BJ (cell line): ENCODE results near the gene BTBD16. TPM values are rescaled to one million over a fixed set of nuclear protein-coding genes. Genes with fewer than 3 reads are reported as not detected.

Source experiments
- CTCF ChIA-PET: fragments of 350-600 bp; formaldehyde crosslinking; extraction: SDS; loops from one replicate; lab custom pipeline; 2021; ENCODE audit warnings: antibody characterized with exemption, inconsistent platforms; lab: Yijun Ruan, JAX
- POLR2A ChIA-PET: fragments of 300-600 bp; sonication (Branson Sonifier 250); formaldehyde crosslinking; extraction: SDS; loops from one replicate; lab custom pipeline; 2021; ENCODE audit warnings: antibody characterized with exemption; lab: Charles Lee
- DNase-seq: peaks from one replicate; pipeline ENCODE4 v3.0.0-alpha.2; 2011; ENCODE audit warnings: low read depth
- H3K27me3 ChIP-seq: 2 replicates; pipeline ENCODE4 v1.6.0; 2011; ENCODE audit warnings: low read length; ENCODE audit not compliant: control insufficient read depth, insufficient read depth
- H3K36me3 ChIP-seq: 2 replicates; pipeline ENCODE4 v1.5.1; 2011; ENCODE audit warnings: low read length; ENCODE audit not compliant: control insufficient read depth, insufficient read depth
- H3K4me3 ChIP-seq: 2 replicates; pipeline ENCODE4 v1.5.1; 2011; ENCODE audit warnings: low read depth, mild to moderate bottlenecking, control low read depth, low read length
- polyA plus RNA-seq: library from polyadenylated mRNA; depleted of rRNA; stranded (reverse); fragments of >200 nt; gene quantifications from 2 replicates; pipeline ENCODE4 v1.2.3, GENCODE V29; 2011
- TF ChIP-seq, protein P1 (sequence below): IDR thresholded peaks from 2 replicates; pipeline ENCODE4 v1.5.1; 2011; ENCODE audit warnings: low read depth, mild to moderate bottlenecking, control low read depth, inconsistent platforms, low read length, moderate library complexity; ENCODE audit not compliant: insufficient read depth

The BTBD16 gene
- polyA plus RNA-seq, 1 experiment: not detected

DNA sequence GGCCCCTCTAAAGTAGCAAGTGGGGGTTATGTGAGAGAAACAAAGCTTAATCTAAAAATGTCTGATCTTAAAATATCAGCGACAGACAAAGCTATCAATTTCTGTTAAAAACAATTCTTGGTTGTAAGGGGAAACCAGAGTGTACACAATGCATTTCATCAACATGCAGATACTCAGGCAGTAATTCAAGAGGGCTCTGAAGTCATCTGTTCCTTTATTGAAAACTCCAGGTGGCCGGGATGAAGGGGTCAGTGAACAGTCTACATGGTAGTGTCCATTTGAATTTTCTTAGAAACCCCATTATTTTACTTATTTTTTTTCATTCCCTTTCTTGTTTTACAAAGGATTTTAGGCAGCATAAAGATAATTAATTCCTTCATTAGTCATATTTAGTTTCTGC, 36.7 kb upstream of the BTBD16 start:
- TF ChIP-seq, protein P1, sequence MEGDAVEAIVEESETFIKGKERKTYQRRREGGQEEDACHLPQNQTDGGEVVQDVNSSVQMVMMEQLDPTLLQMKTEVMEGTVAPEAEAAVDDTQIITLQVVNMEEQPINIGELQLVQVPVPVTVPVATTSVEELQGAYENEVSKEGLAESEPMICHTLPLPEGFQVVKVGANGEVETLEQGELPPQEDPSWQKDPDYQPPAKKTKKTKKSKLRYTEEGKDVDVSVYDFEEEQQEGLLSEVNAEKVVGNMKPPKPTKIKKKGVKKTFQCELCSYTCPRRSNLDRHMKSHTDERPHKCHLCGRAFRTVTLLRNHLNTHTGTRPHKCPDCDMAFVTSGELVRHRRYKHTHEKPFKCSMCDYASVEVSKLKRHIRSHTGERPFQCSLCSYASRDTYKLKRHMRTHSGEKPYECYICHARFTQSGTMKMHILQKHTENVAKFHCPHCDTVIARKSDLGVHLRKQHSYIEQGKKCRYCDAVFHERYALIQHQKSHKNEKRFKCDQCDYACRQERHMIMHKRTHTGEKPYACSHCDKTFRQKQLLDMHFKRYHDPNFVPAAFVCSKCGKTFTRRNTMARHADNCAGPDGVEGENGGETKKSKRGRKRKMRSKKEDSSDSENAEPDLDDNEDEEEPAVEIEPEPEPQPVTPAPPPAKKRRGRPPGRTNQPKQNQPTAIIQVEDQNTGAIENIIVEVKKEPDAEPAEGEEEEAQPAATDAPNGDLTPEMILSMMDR: no peak
- DNase-seq: no peak
- Histone ChIP-seq H3K27me3 (no peaks in the 10 kb centered on the region), H3K36me3 (peaks cover 3% of the 10 kb centered on the region), H3K4me3 (no peak overlapping the region)
- ChIA-PET CTCF (interaction anchor here (1.1 kb wide), 1 partner anchor 21 kb away, joined by 3 read pairs; no protein-coding TSS in a partner anchor), POLR2A (no interaction called here)

DNA sequence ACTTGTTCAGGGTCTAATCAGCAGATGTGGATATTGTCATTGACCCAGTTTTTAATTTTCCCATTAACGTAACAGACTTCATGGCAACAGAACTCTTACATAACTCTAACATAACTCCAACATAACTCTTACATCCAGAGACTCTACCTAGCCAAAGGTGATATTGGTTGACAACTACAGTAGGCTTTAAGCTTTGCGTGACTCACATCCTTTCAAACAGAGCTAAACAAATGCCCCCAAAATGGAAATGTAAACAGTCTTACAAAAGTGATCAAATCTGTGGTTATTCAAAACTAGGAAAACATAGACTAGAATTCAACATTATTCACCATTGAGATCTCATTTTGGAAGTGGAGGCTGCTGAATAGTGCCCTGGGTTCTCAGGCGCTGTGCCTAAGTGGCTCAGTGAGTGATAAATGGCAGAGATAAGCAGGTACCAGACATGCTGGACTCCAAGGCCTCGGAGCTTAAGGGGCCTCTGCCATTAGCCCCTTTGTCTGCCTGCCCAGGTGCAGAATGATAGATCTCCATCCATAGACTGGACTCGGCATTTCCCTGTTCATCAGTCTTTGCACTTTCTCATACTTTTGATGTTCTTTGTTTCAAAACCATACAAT, 34.3 kb upstream of the BTBD16 start:
- no peaks in the 10 kb centered on the region for H3K27me3 ChIP-seq
- ChIA-PET POLR2A (no interaction called here), CTCF (no interaction called here)
- DNase-seq: no peak
- TF ChIP-seq, protein P1: no peak
- H3K4me3 ChIP-seq: no peak overlapping the region
- H3K36me3 ChIP-seq: peaks cover 2% of the 10 kb centered on the region; the same call in 1 of the 2 replicates

GRCh38 chr10:122237331-122237990, 33.6 kb upstream of the BTBD16 start:
- H3K36me3 ChIP-seq: peaks cover 2% of the 10 kb centered on the region; the same call in 1 of the 2 replicates
- H3K4me3 ChIP-seq: no peak overlapping the region
- no peak for DNase-seq
- CTCF ChIA-PET: no interaction called here
- POLR2A ChIA-PET: no interaction called here
- H3K27me3 ChIP-seq: no peaks in the 10 kb centered on the region
- TF ChIP-seq, protein P1: no peak

DNA sequence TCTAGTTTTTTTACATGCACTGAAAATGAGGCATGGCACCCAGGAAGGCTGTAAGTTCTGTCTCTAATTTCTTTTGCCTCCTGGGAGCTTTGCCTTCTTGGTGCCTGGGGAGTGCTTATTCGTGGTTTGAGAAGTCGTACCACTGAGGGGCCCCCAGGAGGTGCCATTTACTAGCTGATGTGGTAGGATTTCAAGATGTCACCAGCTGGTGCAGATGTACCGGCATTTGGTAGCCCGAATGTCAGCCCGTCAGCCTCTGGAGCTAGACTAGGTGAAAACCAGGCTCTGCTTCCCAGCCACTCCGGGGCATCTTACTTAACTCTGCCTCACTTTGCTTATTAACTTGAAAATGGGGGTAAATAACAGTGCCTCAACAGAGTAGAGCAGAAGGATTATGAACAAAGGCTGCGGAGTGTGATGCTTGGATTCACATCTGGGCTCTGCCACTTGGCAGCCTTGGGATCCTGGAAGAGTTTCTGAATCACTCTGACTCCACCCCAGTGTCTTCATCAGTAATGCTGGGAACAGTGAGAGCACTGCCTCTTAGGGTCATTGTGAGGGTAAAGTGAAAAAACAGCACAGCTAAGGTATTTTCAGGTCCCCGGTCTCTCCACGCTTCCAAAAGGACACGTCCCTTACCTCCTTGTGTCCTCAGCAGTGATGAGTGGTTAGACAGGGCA, 31.4 kb upstream of the BTBD16 start:
- Histone ChIP-seq H3K4me3 (no peak overlapping the region), H3K27me3 (no peaks in the 10 kb centered on the region), H3K36me3 (no peaks in the 10 kb centered on the region)
- TF ChIP-seq, protein P1: no peak
- DNase-seq: peak; percentile 26
- CTCF ChIA-PET: interaction anchor here (0.9 to 3.2 kb wide), 6 partner anchors 10 to 127 kb away, joined by 3 to 10 read pairs (median 4); no protein-coding TSS in a partner anchor
- POLR2A ChIA-PET: no interaction called here

DNA sequence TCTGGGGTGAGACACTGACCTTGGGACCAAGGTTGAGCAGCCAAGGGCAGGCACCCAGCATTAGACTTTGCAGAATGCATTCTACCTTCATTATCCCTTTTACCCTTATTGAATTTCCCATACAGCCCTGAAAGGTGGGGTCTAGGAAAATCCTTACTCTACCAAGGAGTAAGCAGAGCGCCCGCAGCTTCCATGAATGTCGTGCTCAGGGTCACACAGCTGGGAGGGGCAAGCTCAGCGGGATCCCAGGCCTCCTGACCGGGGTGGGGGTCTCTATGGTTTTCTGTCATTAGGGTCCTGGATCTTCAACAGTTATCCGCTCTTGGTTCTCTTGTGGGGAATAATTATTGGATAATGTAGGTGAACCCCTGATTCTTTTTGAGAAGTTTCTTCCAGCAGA, 30.7 kb upstream of the BTBD16 start:
- H3K4me3 ChIP-seq: no peak overlapping the region
- ChIA-PET CTCF (interaction anchor here (0.9 to 3.2 kb wide), 4 partner anchors 15 to 21 kb away, joined by 3 to 10 read pairs (median 4); no protein-coding TSS in a partner anchor), POLR2A (no interaction called here)
- TF ChIP-seq, protein P1: no peak
- H3K27me3 ChIP-seq: no peaks in the 10 kb centered on the region
- H3K36me3 ChIP-seq: no peaks in the 10 kb centered on the region
- DNase-seq: no peak
